GM18520 (cell line): ENCODE measurements around the gene TLE4.
A peak's percentile ranks its signal among the peaks of the same experiment; 100 is the strongest.
"Not testable (repeated sequence)": the region's sequence is repeated elsewhere in the genome, so short reads cannot be mapped to it uniquely, and the experiment has no call there.

Experiments
- ATAC-seq: cut with Tn5 transposase; IDR thresholded peaks from one replicate; pipeline ENCODE4 v1.9.1; 2021; ENCODE audit not compliant: unreplicated experiment

Gene TLE4

DNA sequence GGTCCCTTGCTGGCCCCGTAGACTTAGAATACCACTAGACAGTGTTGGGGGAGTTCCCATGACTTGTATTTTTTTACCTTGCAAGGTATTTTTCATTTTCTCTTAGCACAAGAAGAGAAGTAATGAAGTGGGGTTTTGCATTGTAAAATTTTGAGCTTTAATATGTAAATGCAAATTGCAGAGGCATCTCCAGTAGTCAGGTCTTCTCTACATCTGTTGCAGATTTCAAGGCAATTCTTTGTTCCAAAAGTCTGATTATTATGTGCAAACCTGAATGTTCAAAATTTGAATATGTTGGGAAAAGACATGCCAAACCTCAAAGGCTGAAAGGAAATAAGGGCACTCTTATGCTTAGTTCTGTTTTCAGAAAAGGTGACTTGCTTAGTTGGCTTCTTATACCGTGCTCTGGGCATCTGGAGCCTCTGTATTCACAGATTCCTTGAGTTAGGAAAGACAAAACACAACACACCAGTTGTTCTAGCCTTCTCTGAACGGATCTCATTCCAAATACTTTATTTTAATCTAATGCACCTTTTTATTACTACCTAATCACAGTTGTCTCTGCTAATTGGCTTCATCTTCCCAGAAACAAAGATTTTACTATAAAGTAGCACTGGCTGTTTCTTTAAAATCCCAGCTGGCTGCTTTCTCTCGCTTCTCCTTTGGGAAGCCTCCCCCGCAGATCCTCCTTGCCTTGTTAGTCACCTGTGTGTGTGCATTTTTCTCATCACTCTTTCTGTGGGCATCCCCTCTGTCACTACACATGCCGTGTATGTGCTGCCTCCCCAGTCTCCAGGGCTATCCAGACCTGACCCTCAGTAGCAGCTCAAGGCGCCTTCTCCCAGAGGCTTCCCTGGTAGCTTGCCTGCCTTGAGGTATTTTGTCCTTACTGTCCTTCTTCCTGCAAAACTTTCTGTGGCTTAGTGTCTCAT is 138.2 kb downstream of the TLE4 start:
- ATAC-seq = no peak

- no peak for ATAC-seq
Measured at GRCh38 chr9:79711874-79712273, 140.1 kb downstream of the TLE4 start.

GRCh38 chr9:79719021-79719420 is 147.3 kb downstream of the TLE4 start:
- ATAC-seq = no peak

- no peak for ATAC-seq
Measured at GRCh38 chr9:79719989-79720388, 148.2 kb downstream of the TLE4 start.

GRCh38 chr9:79731171-79731890 is 159.6 kb downstream of the TLE4 start:
- peak; percentile 79 for ATAC-seq

DNA sequence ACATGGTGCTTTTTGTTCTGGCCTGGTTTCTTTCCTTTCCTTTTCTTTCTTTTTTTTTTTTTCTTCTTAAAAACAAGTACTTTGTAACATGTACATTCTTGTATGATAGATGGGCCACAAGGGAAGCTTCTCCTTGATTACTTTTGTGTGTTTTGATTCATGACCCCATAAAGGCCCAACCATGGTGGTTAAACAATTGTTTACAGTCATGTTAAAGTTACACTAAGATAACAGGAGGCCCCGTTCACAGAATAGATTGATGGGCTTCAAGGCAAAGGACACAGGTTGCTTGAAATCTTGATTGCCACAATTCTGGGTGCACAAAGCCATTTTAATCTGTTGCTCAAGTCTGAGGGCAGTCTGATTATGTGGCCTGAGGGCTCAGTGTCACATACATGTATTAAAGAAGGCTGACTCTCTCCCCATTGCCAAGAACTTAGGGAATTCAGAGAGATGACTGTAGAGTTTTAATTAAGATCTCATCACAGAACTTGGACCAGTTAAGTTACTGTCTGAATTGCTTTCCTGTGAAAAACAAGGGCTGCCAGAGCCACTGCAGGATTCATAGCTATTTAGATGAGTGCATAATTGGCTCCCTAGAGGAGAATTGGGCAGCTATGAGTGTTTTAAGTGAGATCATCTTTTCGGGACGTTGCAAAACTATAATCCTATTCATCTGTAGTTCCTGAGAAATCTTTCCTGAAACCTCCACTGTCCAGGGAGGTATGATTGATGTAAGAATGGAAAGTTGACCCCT is 163.4 kb downstream of the TLE4 start:
- no peak for ATAC-seq

- no peak for ATAC-seq
Measured at GRCh38 chr9:79736051-79736450, 164.3 kb downstream of the TLE4 start.

DNA sequence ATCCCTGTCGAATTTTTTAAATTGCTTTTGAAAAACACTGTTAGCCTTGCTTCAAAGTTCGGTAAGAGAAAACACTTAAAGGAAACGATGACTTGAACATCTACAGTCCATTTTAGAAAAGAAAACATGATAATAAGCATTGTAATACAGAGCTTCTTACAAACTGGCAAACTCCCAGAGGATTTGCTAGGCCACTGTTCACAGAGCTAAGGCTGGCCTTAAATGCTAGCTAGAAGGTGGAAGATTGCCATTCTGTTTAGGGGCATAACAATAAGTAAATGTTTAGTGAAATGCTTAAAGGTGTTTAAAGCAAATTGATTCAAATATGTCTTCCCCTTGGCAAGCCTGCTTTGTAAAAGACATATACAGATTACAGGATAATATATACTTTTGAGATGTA is 169.6 kb downstream of the TLE4 start:
- ATAC-seq = no peak

DNA sequence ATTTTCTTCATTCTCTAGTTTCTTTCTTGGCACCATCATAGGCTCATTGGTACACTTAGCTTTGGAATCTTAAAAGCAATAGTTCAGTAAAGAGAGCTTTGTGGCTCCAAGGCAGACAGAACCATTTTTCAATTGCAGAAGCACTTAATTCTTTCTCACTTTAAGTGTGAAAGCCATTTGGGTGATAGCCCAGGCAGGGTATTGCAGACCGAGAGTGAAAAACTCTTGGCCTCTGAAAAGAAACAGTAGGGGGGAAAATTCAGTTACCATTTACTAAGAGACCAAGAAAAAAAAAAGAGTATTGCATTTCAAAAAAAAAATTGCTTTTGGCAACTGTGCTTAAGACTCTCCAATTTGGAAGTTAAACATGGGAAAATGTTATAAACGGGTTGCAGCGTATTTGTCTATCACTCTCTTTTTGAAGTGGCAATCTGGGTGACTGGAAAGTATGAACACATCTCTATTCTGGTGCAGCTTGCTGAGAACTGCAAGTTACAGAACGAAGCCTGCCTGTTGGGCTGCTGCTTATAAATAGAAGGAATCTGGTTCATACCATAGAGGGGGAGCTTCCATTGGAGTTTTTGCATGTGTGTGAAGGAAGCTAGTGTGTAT is 170.5 kb downstream of the TLE4 start:
- no peak for ATAC-seq

DNA sequence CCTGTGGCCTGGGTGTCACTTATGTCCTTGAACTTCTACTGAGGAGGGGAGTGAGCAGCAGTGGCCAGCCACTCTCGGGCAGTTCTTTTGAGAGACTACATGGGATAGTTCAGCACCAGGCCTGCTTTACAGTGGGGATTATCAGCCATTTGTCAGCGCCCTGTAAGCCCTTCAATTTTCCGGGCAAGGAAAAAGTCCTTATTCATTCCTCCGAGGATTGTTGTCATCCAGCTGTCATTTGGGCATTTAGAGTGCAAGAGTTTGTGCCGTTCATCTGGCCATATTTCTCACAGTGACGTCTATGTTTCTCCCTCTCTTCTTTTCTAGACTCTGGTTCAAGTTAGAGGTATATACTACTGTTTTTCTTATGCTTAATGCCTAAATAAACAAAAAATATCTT is 172.8 kb downstream of the TLE4 start:
- ATAC-seq = no peak

DNA sequence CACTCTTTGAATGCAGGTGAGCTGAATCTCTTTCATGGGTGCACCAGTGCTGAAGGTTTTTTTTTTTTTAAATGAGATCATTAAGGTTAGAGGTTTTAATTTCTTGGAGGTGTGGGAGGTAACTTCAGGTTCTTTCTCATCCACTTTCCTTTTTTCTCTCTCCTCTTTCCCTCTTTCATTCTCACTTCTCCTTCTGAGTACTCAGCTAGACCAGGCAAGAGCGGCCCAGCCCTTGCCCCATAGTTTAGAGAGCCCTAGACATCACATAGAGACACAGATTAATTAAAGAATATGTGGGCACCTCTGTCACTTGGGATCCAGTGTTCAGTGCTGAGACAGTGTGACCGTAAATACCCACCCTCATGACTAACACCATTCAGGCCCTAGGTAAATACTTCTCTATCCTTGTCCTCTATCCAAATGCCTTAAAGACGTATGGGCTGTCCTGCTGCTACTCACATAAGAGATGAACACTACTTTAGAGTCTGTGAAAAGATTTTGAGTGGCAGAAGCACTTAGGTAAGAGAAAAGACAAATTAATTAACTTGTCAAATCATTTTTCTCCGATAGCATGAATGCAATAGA is 174.1 kb downstream of the TLE4 start:
- ATAC-seq = no peak

- not testable (repeated sequence) for ATAC-seq
Measured at GRCh38 chr9:79751895-79752466, 180.2 kb downstream of the TLE4 start.

GRCh38 chr9:79756414-79756813 is 184.6 kb downstream of the TLE4 start:
- no peak for ATAC-seq

DNA sequence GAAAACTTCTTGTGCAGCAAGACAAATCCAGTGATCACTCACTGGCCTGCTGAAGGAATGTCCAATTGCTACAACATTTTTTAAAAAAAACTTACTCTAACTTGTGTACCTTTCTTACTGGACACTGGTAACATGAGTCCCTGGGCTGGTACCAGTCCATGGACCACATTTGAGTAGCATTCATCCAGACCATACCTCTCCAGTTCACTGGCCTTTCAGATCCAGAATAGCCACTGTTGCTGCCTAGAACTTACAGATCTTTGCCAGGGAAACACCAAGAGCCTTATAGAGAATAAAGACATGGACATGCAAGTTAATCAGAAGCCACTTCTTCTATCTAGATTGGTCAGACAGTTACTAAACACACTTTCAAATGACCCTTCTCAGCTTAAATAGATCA is 185.3 kb downstream of the TLE4 start:
- no peak for ATAC-seq

- ATAC-seq = no peak
Measured at GRCh38 chr9:79757881-79758669, 186.3 kb downstream of the TLE4 start.

DNA sequence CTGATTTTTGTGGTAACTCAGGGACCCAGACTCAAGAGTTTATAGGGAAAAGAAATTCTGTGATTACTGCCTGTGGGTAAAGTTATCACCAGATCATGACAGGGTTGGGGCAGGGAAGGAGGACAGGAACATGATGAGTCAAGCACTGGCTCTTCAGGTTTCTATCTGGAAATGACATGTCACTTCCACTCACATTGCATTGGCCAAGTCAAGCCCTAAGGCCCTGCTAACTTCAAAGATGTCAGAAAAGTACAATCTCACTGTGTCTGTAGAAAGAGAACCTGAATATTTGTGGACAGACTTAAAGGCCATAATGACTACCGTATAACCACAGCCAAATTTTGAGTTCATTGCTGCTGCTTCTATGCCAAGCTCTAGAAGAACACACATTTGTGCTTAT is 187.7 kb downstream of the TLE4 start:
- ATAC-seq = no peak

- no peak for ATAC-seq
Measured at GRCh38 chr9:79762070-79762469, 190.3 kb downstream of the TLE4 start.

- ATAC-seq = no peak
Measured at GRCh38 chr9:79763671-79764285, 192.0 kb downstream of the TLE4 start.

GRCh38 chr9:79764374-79764773 is 192.6 kb downstream of the TLE4 start:
- no peak for ATAC-seq
